GM10248 (cell line): Measurements from ENCODE around the gene CLEC3A.

Experiments
- CTCF ChIA-PET: fragments of 300-600 bp; sonication (Branson Sonifier 250); formaldehyde crosslinking; extraction: SDS; loops from one replicate; lab custom pipeline; 2021; ENCODE audit warnings: antibody characterized with exemption; lab: Yijun Ruan, JAX
- POLR2A ChIA-PET: fragments of 350-650 bp; sonication (Branson Sonifier 250); formaldehyde crosslinking; extraction: SDS; loops from one replicate; lab custom pipeline; 2020; ENCODE audit warnings: antibody characterized with exemption; lab: Yijun Ruan, JAX
- DNase-seq: peaks from one replicate; pipeline ENCODE4 v3.0.0; 2012; ENCODE audit errors: extremely low spot score
- CTCF ChIP-seq: IDR thresholded peaks from 2 replicates; pipeline ENCODE4 v1.5.1; 2012; ENCODE audit warnings: mild to moderate bottlenecking, low read depth; ENCODE audit errors: extremely low read depth, missing control alignments, control extremely low read depth

The CLEC3A gene

GRCh38 chr16:78022347-78023060 is at the start of gene CLEC3A:
CLEC3A (plus strand) TSS chr16:78022548; CDS start chr16:78022627, 79 bp downstream.
- ChIA-PET POLR2A (no interaction called here), CTCF (no interaction called here)
- TF ChIP-seq CTCF, result no peak
- no peak for DNase-seq

- ChIA-PET CTCF (no interaction called here), POLR2A (no interaction called here)
- TF ChIP-seq CTCF, result no peak
- DNase-seq, result no peak
Measured at GRCh38 chr16:77974883-77975282, 47.5 kb upstream of the CLEC3A start.

GRCh38 chr16:77975942-77976341 is 46.4 kb upstream of the CLEC3A start:
- no peak for TF ChIP-seq CTCF
- CTCF ChIA-PET, result interaction anchor here (1.2 kb wide), 1 partner anchor 16 kb away, joined by 3 read pairs; no protein-coding TSS in a partner anchor
- POLR2A ChIA-PET, result no interaction called here
- no peak for DNase-seq

GRCh38 chr16:77977339-77977738 is 45.0 kb upstream of the CLEC3A start:
- ChIA-PET CTCF (no interaction called here), POLR2A (no interaction called here)
- no peak for TF ChIP-seq CTCF
- DNase-seq, result no peak

- TF ChIP-seq CTCF, result no peak
- no peak for DNase-seq
- ChIA-PET POLR2A (no interaction called here), CTCF (interaction anchor here (1.2 kb wide), 1 partner anchor 19 kb away, joined by 3 read pairs; no protein-coding TSS in a partner anchor)
Measured at GRCh38 chr16:77985111-77985510, 37.2 kb upstream of the CLEC3A start.

GRCh38 chr16:77986011-77986740 is 36.2 kb upstream of the CLEC3A start:
- ChIA-PET POLR2A (no interaction called here), CTCF (interaction anchor here (1.6 to 4.1 kb wide), 3 partner anchors 10 to 16 kb away, joined by 4 to 24 read pairs (median 4); no protein-coding TSS in a partner anchor)
- TF ChIP-seq CTCF, result no peak
- no peak for DNase-seq
